Measurements from ENCODE around the gene TMOD3.
A peak's percentile ranks its signal among the peaks of the same experiment; 100 is the strongest.

Gene TMOD3

GRCh38 chr15:51936105-51936478, 106.6 kb downstream of the TMOD3 start:
- Histone ChIP-seq H3K27me3 (ENCODE audit: control insufficient read depth, low read length) (no peaks in the 10 kb centered on the region), H3F3A (ENCODE audit: control insufficient read depth, insufficient read depth) (peaks cover 29% of the 10 kb centered on the region), H4K20me1 (ENCODE audit: control insufficient read depth, insufficient read depth, low read depth, low read length) (no peaks in the 10 kb centered on the region), H3K4me3 (ENCODE audit: low read length) (peak overlapping the region; percentile 64), H3K27ac (ENCODE audit: low read depth, low read length) (peak overlapping the region; percentile 86), H3K79me2 (ENCODE audit: control insufficient read depth, low read length) (no peaks in the 10 kb centered on the region), H3K36me3 (ENCODE audit: control insufficient read depth, low read length) (peaks cover 35% of the 10 kb centered on the region), H3K4me1 (ENCODE audit: control insufficient read depth, low read length) (peaks cover 52% of the 10 kb centered on the region), H3K9me3 (ENCODE audit: control insufficient read depth, insufficient read depth, low read length) (no peaks in the 10 kb centered on the region), H3K9me2 (replicated peaks; ENCODE audit: control insufficient read depth, low read length) (no peaks in the 10 kb centered on the region), H3K4me2 (ENCODE audit: low read length) (peak overlapping the region; percentile 83)
- TF ChIP-seq CTCF (IDR thresholded peaks at IDR 0.05; ENCODE audit: low read depth, low read length, poor library complexity, severe bottlenecking) (no peak), EZH2phosphoT487 (IDR thresholded peaks at IDR 0.05; ENCODE audit: borderline replicate concordance, low read length) (no peak)

- Histone ChIP-seq H3K9me2 (replicated peaks; ENCODE audit: control insufficient read depth, low read length) (no peaks in the 10 kb centered on the region), H3K4me3 (ENCODE audit: low read length) (no peak overlapping the region), H3K27ac (ENCODE audit: low read depth, low read length) (no peak overlapping the region), H3K79me2 (ENCODE audit: control insufficient read depth, low read length) (no peaks in the 10 kb centered on the region), H3K27me3 (ENCODE audit: control insufficient read depth, low read length) (no peaks in the 10 kb centered on the region), H3K4me2 (ENCODE audit: low read length) (no peak overlapping the region), H3K9me3 (ENCODE audit: control insufficient read depth, insufficient read depth, low read length) (no peaks in the 10 kb centered on the region), H3F3A (ENCODE audit: control insufficient read depth, insufficient read depth) (peaks cover 26% of the 10 kb centered on the region), H3K4me1 (ENCODE audit: control insufficient read depth, low read length) (peaks cover 46% of the 10 kb centered on the region), H3K36me3 (ENCODE audit: control insufficient read depth, low read length) (peaks cover 49% of the 10 kb centered on the region), H4K20me1 (ENCODE audit: control insufficient read depth, insufficient read depth, low read depth, low read length) (no peaks in the 10 kb centered on the region)
- TF ChIP-seq EZH2phosphoT487 (IDR thresholded peaks at IDR 0.05; ENCODE audit: borderline replicate concordance, low read length) (no peak), CTCF (IDR thresholded peaks at IDR 0.05; ENCODE audit: low read depth, low read length, poor library complexity, severe bottlenecking) (no peak)
These were observed 108.8 kb downstream of the TMOD3 start for GRCh38 chr15:51938286-51938685.

GRCh38 chr15:51939216-51939615, 109.8 kb downstream of the TMOD3 start:
- Histone ChIP-seq H3K4me3 (ENCODE audit: low read length) (no peak overlapping the region), H3K9me2 (replicated peaks; ENCODE audit: control insufficient read depth, low read length) (no peaks in the 10 kb centered on the region), H3F3A (ENCODE audit: control insufficient read depth, insufficient read depth) (peaks cover 23% of the 10 kb centered on the region), H3K79me2 (ENCODE audit: control insufficient read depth, low read length) (0 out of 2 replicates have a peak, but pooled peaks cover 2% of the 10 kb centered on the region), H3K27ac (ENCODE audit: low read depth, low read length) (no peak overlapping the region), H3K27me3 (ENCODE audit: control insufficient read depth, low read length) (no peaks in the 10 kb centered on the region), H3K4me2 (ENCODE audit: low read length) (no peak overlapping the region), H3K9me3 (ENCODE audit: control insufficient read depth, insufficient read depth, low read length) (no peaks in the 10 kb centered on the region), H3K36me3 (ENCODE audit: control insufficient read depth, low read length) (peaks cover 55% of the 10 kb centered on the region), H3K4me1 (ENCODE audit: control insufficient read depth, low read length) (peaks cover 36% of the 10 kb centered on the region), H4K20me1 (ENCODE audit: control insufficient read depth, insufficient read depth, low read depth, low read length) (no peaks in the 10 kb centered on the region)
- no peak for TF ChIP-seq CTCF (IDR thresholded peaks at IDR 0.05; ENCODE audit: low read depth, low read length, poor library complexity, severe bottlenecking)
- no peak for TF ChIP-seq EZH2phosphoT487 (IDR thresholded peaks at IDR 0.05; ENCODE audit: borderline replicate concordance, low read length)

All from DOHH2 (cell line).